ENCODE results near the gene ITFG2.
A peak's percentile ranks its signal among the peaks of the same experiment; 100 is the strongest.

Gene ITFG2

DNA sequence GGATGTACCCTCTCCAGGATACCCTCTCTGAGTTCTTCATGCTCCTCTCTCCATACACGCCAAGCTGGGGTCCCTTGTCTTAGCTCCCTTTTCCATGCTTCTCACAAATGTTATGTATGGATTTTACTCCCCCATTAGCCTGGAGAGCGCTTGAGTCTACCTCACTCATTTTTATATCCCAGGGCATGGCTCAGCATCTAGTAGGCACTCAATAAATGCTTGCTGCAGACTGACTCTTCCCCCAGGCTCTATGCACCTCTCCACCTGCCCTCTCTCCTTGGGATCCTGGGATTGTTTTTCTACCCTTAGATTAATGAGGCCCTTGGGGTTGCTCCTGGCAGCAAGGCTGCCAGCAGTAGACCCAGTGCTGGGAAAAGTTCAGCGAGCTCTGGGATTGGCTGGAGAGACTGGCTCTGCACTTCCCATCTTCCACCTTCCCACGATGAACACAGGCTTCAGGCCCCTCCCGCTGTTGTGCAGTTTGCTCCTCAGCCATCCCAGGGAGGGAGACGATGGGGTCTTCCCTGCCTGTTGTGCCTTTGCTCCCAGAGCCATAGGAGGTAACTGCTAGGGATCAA, 20.2 kb downstream of the ITFG2 start:
- DNase-seq (ENCODE audit: low spot score), result no peak

GRCh38 chr12:2833327-2833726, 20.9 kb downstream of the ITFG2 start:
- DNase-seq (ENCODE audit: low spot score), result no peak

DNA sequence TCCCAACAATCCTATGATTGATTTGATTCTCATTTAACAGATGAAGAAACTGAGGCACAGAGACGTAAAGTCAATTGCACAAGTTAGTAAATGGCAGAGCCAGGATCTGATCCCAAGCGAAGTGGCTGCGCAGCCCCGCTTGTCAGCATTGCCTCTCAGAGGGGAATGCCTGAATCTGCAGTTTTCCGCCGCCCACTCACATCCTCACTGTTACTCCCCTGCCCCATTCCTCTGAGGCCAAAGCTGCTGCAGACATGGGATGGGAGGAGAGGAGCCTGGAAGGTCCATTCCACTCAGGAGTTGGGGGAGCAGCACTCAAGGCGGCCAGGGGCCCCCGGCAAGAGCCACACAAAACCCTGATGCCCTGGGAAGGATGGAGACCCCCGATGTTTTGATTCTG, 21.3 kb downstream of the ITFG2 start:
- no peak for DNase-seq (ENCODE audit: low spot score)

- no peak for DNase-seq (ENCODE audit: low spot score)
These were observed 22.4 kb downstream of the ITFG2 start, which contains the start of gene NRIP2 for GRCh38 chr12:2834581-2835491. TSS of gene NRIP2 (minus strand) at chr12:2835035. CDS start at chr12:2834983, 52 bp downstream.

GRCh38 chr12:2835691-2836403, 23.4 kb downstream of the ITFG2 start:
- DNase-seq (ENCODE audit: low spot score), result no peak

- no peak for DNase-seq (ENCODE audit: low spot score)
These were observed 24.1 kb downstream of the ITFG2 start for GRCh38 chr12:2836574-2836973.

DNA sequence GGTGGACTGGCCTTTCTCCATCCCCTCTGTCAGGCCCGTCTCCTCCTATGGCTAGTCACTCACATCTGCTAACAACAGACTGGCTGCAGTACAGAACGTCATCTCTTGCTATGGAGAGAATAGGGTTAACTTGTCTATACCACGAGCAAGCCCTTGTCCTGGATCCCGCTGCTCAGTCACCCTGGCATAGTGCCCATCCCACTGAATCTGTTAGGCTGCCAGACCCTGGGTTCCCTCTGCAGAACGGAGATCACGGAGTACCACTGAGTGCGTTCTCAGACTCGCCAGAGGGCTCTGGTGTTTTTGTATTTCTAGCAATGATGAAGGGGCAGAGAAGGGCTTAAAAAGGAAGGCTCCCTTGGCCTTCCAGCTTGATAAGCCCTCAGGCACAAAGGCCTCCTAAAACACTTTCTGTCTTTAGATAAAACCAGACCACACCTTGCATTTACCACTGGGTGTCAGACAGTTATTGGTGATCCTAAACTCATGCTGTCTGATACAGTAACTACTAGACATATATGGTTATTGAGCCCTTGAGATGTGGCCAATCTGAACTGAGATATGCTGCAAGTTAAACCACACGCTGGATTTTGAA, 28.7 kb downstream of the ITFG2 start:
- DNase-seq (ENCODE audit: low spot score), result no peak

DNA sequence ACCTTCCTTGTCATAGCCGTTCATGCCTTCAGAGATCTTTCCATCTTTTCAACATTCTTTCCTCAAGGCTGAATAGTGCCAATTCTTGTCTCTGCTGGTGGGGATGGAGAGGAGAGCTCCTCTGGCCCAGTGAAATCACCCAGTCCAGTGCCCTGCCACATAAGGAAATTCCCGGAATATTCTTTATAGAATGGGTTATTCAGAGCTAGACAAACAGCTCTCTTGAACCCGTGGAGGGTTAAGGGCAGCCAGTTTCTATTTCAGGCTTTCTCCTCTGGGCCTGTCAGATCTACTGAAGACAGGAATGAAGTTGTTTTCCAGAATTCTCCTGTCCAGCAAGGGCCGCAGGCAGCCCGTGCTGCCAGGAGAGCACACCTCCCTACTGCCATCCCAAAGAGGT, 30.5 kb downstream of the ITFG2 start:
- peak; percentile 28 for DNase-seq (ENCODE audit: low spot score)

DNA sequence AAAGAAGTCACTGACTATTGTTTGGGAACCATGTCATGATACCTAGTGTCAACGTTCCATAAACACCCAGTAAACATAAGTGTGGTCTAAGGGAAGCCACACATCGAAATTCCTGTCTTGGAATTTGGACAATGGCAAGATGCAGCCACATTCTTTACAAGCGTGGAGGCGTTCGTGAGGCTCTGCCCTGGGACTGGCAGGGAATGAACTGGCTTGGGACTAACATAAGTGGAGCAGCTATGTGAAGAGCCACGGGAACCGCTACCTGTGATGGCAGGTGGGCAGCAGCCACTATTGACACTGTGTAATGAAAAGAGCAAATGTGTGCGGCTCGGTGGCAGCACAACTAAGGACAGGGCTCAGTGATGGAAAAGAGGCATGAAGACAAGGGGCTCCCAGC, 32.3 kb downstream of the ITFG2 start:
- DNase-seq (ENCODE audit: low spot score), result no peak

GRCh38 chr12:2845280-2845679, 32.8 kb downstream of the ITFG2 start:
- DNase-seq (ENCODE audit: low spot score), result no peak

GRCh38 chr12:2851931-2852330, 39.5 kb downstream of the ITFG2 start:
- no peak for DNase-seq (ENCODE audit: low spot score)

DNA sequence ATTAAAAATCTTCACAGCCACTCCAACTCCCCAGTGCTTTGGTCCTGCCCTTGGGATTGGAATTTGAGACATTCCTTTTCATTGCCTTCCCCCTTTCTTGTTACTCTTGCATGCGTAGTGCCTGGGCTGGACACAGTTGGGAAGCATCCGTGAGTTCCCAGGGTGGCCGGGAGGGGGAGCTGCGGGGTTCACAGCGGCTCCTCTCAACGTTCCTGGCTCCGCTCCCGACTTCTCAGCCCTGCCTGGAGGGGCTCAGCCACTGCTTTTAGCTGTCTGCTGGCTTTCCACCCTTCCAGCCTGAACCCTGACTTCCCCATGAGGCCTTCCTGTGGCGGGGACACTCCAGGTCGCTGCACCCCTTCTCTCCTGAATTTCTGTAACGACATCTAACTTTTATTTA, 41.2 kb downstream of the ITFG2 start:
- DNase-seq (ENCODE audit: low spot score), result peak; percentile 89

DNA sequence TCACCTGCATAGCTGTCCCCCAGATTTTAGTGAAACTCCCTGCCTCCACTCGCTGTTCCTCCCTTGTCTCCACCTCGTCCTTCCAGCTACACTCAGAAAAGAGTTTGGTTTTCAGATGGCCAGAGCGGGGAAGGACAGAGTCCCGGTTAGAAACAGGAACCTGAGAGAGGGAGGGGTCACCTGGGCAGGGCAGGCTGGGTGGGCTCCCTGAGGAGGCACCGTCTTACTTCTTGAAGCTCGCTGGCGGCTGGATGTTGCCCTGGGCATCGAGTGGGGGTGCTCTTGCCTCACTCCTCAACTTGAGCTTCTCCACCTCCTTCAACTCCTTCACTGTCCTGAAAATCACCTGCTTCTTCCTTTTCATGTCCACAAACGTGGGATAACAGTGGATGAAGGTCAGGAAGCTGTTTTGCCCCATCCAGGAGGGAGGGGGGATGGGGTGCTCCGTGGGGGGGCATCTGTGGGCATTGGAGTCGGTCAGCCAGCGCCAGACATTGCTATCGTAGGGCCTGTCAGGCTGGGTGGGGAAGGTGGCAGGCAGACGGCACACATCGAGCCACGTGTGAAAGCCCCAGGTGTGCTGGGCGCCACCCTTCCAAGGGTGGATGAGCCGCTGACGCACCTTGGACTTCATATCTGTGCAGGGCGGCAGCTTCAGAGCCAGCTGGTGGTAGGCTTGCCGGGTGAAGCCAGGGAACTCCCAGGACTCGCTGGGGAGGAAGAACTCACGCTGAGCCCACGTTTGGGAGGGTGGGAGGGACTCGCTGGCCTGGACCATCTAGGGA, 42.4 kb downstream of the ITFG2 start:
- no peak for DNase-seq (ENCODE audit: low spot score)

DNA sequence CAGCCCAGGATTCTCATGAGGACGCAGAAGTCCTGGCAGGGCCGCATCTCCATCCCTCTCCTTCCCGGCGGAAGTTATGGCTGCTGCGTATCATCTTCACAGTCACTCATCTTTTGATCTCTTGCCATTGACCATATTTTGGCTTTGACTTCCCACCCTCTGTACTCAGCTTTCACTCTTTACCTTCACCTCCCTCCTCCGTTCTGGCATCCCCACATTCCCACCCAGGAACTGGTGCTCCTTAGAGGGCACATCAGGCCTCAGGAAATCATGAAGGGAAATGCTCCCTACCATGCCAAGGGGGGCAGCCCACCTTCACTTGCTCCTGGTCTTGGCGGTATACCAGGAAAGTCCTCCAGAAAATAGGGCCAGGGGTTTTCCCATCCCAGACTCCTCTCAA, 43.1 kb downstream of the ITFG2 start:
- DNase-seq (ENCODE audit: low spot score), result no peak

DNA sequence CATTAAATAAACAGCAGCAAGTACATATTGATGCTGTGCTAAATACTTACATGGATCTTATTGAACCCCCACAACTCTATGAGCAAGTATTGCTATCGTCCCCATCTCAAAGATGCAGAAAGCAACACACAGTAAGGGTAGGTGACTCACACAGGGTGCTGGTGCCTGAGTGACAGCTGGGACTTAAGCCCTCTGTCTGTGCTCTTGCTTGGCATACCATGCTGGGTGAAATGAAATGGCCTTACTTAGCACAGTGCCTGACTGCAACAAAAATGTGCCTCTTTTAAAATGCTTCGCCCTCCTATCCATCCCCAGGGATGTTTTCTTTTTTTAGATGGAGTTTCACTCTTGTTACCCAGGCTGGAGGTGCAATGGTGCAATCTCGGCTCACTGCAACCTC, 43.6 kb downstream of the ITFG2 start:
- DNase-seq (ENCODE audit: low spot score), result no peak

DNA sequence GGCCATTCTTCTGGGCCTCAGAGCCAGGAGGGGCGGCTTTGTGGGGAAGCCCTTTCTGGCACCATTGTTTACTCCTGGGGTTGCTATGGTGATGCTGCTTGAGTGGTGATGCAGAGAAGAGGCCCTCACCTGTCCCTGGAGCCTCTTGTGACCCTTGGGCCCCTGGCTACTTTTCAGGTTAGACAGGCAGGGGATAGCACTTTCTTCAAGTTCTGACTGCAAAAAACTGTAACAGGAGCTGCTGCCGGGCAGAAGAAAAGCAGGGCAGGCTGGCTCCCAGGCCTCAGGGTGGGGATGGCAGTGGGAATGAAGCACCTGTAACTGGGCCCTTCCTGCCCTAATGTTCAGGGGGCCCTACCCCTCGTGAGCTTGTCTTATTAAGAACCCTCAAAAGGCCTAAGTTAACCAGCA, 44.6 kb downstream of the ITFG2 start, which contains the start of gene TEX52:
TSS of gene TEX52 (minus strand) at position 19 of the 411 bp plus-strand sequence. CDS start at position 6, 13 bp downstream.
- DNase-seq (ENCODE audit: low spot score), result no peak

DNA sequence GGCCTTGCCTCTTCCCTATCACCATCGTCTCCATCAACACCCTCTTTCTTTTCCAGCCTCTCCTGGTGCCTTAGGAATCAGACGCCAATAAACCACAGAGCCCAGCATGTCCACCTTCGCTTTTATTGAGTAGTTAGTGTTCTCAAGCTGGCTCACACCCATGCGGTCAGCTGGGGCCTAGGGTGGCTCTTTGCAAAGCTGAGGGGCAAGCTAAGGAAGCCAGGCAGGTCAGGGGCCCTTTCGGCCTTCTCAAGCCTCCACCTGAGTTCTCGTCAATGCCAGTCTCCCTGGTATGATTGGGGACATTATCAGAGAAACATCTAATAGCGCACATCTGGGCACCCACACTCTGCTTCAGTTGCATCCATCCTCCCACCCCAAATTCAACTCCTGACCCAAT, 45.1 kb downstream of the ITFG2 start:
- DNase-seq (ENCODE audit: low spot score), result no peak

DNA sequence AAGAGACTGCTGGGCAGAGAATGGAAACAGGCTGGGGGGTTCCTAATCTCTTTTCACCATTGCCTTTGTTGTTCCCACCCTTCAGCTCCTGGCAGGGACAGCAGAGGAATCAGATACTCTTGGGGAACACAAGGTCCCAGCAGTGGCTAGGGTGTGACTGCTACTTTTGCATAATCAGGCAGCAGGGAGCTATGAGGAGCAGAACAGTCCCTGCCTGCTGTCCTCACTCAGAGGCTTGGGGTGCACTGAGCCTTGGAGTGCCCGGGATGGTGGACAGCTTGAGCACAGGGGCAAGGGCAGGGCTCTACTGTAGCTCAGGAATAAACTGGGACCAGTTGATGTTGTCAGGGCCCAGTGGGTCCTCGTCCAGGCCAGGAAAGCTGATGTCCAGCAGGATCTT, 45.9 kb downstream of the ITFG2 start:
- DNase-seq (ENCODE audit: low spot score), result no peak

- DNase-seq (ENCODE audit: low spot score), result no peak
These were observed 46.5 kb downstream of the ITFG2 start for GRCh38 chr12:2858944-2859421.

- no peak for DNase-seq (ENCODE audit: low spot score)
These were observed 47.7 kb downstream of the ITFG2 start for GRCh38 chr12:2860170-2860569.

DNA sequence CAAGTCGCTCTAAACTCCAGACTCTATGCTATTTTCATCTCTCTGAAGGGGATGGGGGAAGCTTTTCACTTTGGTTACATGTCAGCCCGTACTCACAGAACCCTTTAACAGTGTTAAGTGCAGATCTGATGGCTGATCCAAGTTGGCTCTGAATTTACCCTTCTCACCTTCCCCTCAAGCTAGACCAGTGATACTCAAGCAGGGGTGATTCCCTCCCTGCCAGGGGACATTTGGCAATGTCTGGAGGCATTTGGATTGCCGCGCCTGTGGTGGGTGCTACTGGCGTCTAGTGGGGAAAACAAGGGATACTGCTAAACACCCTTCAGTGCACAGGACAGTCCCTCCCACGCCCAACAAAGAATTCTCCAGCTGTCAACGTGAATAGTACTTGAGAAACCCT, 50.4 kb downstream of the ITFG2 start:
- DNase-seq (ENCODE audit: low spot score), result no peak

Measured in COLO829 (cell line).